Tibial artery (tissue), 4 donors: ENCODE data around the gene STOM.
A peak's percentile ranks its signal among the peaks of the same experiment; 100 is the strongest.

Experiments used
- DNase-seq, 2 donors: peaks; one replicate each; pipeline ENCODE4 v3.0.0-alpha.2; 2019
- H3K27ac ChIP-seq, 2 donors: fragments of 200-600 bp; sonication (generic) in 1 of 2; 1 replicate in 1 of 2; 2 replicates in 1 of 2; pipeline ENCODE4 v1.5.1; 2018 to 2019; ENCODE audit warnings: mild to moderate bottlenecking in 1 of 2
- H3K27me3 ChIP-seq, 2 donors: fragments of 200-600 bp; sonication (generic) in 1 of 2; one replicate each; pipeline versions ENCODE4 v1.5.1 to v1.6.0; 2016 to 2019
- H3K36me3 ChIP-seq, 3 donors: fragments of 200-600 bp; sonication (generic) in 2 of 3; one replicate each; pipeline ENCODE4 v1.5.1; 2016 to 2019; ENCODE audit warnings: mild to moderate bottlenecking in 2 of 3
- H3K4me1 ChIP-seq, 4 donors: fragments of 200-600 bp; sonication (generic) in 2 of 4; 1 replicate in 3 of 4; 2 replicates in 1 of 4; pipeline ENCODE4 v1.5.1; 2016 to 2019
- H3K4me3 ChIP-seq, 2 donors: fragments of 200-600 bp; sonication (generic) in 1 of 2; 1 replicate in 1 of 2; 2 replicates in 1 of 2; pipeline ENCODE4 v1.5.1; 2018 to 2019; ENCODE audit warnings: mild to moderate bottlenecking in 2 of 2
- H3K9me3 ChIP-seq, 3 donors: fragments of 200-600 bp; sonication (generic) in 1 of 3; one replicate each; pipeline ENCODE4 v1.5.1; 2016 to 2019
- intact Hi-C: fragments of 100-400 bp; cut with DNase I; formaldehyde crosslinking; loops from one replicate; pipeline ENCODE4 v1.15.0; 2023; ENCODE audit warnings: low total_unique reads
- TF ChIP-seq, protein P1 (sequence below), 2 experiments: fragments of 200-600 bp in 1 of 2; fragments of 450-650 bp in 1 of 2; IDR thresholded peaks; one replicate each; pipeline ENCODE4 v1.5.1; 2017 to 2019; ENCODE audit warnings: antibody characterized with exemption in 2 of 2, mild to moderate bottlenecking in 1 of 2, moderate library complexity in 1 of 2

STOM gene

DNA sequence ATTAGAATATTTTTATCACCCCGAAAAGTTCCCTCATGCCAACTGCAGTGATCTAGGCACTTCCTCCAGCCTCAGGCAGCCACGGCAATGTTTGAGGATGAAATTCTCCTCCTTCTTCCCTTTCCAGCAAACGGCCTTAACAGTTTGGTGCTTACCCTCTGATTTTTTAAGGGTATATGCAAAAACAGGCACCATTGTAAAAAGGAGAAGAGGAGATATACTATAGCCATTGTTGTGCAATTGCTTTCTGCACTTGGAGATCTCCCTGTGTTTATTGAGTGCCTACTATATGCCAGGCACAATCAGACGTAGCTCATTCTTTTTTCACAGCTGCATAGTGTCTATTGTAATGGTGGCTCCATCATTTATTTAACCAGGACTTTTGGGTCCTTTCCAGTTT is 72.7 kb downstream of the STOM start:
- H3K27me3 ChIP-seq, result no peaks in the 10 kb centered on the region
- peaks cover 26 to 94% (median 83%) of the 10 kb centered on the region in 4 donors for H3K4me1 ChIP-seq
- intact Hi-C loops, result no loop called here
- H3K36me3 ChIP-seq, result peaks cover 7 to 16% (median 12%) of the 10 kb centered on the region in 3 donors
- TF ChIP-seq, protein P1, sequence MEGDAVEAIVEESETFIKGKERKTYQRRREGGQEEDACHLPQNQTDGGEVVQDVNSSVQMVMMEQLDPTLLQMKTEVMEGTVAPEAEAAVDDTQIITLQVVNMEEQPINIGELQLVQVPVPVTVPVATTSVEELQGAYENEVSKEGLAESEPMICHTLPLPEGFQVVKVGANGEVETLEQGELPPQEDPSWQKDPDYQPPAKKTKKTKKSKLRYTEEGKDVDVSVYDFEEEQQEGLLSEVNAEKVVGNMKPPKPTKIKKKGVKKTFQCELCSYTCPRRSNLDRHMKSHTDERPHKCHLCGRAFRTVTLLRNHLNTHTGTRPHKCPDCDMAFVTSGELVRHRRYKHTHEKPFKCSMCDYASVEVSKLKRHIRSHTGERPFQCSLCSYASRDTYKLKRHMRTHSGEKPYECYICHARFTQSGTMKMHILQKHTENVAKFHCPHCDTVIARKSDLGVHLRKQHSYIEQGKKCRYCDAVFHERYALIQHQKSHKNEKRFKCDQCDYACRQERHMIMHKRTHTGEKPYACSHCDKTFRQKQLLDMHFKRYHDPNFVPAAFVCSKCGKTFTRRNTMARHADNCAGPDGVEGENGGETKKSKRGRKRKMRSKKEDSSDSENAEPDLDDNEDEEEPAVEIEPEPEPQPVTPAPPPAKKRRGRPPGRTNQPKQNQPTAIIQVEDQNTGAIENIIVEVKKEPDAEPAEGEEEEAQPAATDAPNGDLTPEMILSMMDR (IDR thresholded peaks at IDR 0.05), result no peak
- peak overlapping the region; percentile 92 to 95 for H3K27ac ChIP-seq
- no peaks in the 10 kb centered on the region for H3K9me3 ChIP-seq
- no peak overlapping the region for H3K4me3 ChIP-seq
- no peak for DNase-seq

DNA sequence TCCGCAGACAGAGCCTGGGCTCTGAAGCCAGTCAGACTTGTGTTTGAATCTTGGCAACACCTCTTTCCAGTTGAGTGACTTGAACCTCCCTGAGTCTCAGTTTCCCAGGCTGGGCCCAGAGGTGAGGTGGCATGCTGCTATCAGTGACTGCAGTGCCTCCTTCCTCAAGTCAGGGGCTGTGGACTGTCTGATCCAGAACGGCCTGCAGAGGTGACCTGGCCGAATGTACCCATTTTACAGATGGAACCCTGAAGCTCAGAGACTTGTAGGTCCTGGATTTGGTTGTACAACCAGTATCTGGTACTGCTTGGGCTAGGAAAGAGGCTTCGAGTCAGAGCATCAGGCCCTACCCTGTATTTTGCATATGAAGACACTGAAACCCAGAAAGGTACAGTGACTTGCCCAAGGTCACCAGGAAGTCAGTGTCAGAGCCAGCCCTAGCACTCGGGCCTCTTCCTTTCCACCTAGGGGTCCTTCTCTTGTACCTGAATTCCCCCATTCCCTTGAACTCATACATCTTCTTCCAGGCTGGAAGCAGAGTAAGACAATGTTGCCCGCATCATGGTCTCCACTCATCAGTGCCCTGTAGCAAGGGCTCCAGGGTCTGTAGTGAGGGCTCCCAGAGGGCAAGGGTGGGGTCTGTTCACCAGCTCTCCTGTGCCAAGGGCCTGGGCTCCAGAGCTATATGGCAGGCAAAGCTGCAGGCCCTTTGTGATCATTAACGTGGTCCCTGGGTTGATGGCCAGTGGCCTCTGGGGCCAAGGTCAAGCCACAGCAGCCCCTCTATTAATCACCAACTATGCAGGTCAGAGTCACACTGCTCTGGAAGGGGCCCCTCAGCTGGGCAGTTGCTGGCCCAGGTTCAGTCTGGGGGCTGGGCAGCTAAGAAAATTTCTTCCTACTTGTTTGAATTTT is 73.6 kb downstream of the STOM start:
- Histone ChIP-seq H3K27ac (peak overlapping the region; percentile 92 to 95), H3K4me3 (no peak overlapping the region), H3K4me1 (peaks cover 26 to 94% (median 78%) of the 10 kb centered on the region in 4 donors), H3K36me3 (peaks cover 0 to 8% (median 8%) of the 10 kb centered on the region in 3 donors), H3K27me3 (no peaks in the 10 kb centered on the region), H3K9me3 (no peaks in the 10 kb centered on the region)
- TF ChIP-seq, protein P1 (IDR thresholded peaks at IDR 0.05), result no peak
- DNase-seq, result peak in 1 of 2 donors; percentile 56
- intact Hi-C loops, result no loop called here

DNA sequence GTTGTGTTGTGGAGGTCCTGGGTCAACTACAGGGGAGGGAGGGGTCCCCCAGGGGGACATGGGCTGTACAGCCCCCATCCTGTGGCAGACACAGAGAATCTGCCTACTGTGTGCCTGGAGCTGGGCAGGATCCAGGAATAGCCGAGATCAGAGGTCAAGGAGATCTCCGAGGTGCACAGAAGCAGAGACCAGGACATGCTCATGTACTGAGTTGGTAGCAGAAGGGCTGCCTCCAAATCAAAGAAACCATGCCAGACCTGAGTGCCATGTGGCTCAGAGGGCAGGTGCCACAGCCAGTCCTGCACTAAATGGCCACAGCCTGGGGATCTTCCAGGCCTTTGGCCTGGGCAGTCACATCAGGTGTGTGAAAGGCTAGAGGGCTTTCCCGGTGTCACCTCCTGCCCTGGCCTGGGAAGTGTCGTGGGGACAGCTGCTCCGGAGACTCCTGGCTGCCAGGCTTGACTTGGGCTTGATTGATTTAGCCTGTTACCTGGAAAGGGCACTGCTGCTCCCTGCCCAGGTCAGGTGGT is 74.3 kb downstream of the STOM start:
- TF ChIP-seq, protein P1 (IDR thresholded peaks at IDR 0.05), result no peak
- Histone ChIP-seq H3K27ac (peak overlapping the region; percentile 92 to 95), H3K9me3 (no peaks in the 10 kb centered on the region), H3K4me1 (peaks cover 26 to 94% (median 74%) of the 10 kb centered on the region in 4 donors), H3K36me3 (peaks cover 0 to 8% (median 3%) of the 10 kb centered on the region in 3 donors), H3K27me3 (no peaks in the 10 kb centered on the region), H3K4me3 (no peak overlapping the region)
- DNase-seq, result no peak
- intact Hi-C loops, result no loop called here

DNA sequence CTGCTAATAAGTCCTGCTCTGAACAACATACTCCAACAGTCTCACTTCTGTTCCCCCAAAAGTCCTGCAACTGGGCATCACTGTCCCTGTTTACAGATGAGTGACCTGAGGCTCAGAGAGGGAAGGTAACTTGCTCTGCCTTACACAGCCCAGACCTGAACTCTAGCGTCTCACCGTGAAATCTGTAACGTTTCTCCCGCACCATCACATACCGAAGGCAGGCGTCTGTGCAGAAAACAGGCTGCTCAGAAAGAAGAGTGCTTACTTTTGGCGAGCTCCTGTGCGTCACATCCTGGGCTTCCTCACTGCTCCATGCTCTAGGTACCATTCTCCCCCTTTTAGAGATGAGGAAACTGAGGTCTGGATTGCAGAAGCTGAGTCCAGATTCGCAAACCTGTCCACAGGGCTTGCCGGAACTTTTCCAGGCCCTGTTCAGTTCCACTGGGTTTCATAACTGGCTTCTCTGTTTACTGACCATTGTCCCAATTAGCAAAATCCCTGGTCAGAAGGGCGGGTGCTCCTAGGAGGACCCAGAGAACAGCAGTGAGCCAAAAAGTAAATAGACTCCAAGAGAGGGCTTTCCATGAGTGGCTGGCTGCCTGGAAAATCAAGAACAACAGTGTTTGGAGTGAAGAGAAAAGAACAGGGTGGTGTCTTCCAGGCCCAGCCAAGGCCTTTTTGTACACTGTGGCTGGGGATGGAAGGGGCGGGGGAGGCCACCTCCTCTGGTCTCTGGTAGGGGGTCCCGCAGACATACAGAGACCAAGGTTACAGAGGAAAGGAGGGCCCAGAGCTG is 75.0 kb downstream of the STOM start:
- peak overlapping the region; percentile 92 to 95 for H3K27ac ChIP-seq
- H3K36me3 ChIP-seq, result peaks cover 0 to 8% (median 0%) of the 10 kb centered on the region in 3 donors
- H3K4me1 ChIP-seq, result peaks cover 26 to 94% (median 77%) of the 10 kb centered on the region in 4 donors
- intact Hi-C loops, result no loop called here
- no peaks in the 10 kb centered on the region for H3K9me3 ChIP-seq
- TF ChIP-seq, protein P1 (IDR thresholded peaks at IDR 0.05), result no peak
- no peaks in the 10 kb centered on the region for H3K27me3 ChIP-seq
- H3K4me3 ChIP-seq, result peak overlapping the region; percentile 17 to 20
- peak; percentile 89 to 92 for DNase-seq

DNA sequence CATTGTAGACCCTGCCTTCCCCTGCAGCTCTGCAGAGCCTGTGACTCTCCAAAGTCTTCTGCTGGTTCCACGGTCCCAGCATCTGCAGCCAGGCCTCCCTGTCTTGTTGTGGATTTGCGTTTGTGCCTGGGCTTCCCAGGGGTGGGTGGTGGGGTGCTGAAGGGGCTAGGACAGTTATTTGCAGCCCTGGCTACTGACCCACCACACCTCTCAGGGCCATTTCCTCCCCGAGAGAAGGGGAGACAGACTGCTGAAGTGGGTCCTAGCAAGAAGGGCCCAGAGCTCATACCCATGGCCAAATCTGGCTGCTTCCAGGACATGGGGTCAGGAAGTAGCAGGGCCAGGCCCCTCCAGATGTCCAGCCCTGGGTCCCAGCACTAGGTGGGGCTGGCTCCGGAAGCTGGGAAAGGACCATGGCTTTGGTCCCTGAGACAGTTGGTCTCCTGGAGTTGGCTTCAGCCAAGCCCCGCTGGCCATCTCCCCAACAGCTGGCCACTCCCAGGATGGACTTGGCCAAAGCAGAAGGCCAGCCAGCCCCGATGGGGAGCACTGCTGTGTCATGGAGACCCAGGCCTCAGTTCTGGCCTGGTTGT is 75.8 kb downstream of the STOM start:
- H3K36me3 ChIP-seq, result peaks cover 0 to 8% (median 0%) of the 10 kb centered on the region in 3 donors
- peak overlapping the region; percentile 92 to 95 for H3K27ac ChIP-seq
- H3K9me3 ChIP-seq, result no peaks in the 10 kb centered on the region
- TF ChIP-seq, protein P1 (IDR thresholded peaks at IDR 0.05), result no peak
- H3K4me1 ChIP-seq, result peaks cover 26 to 100% (median 82%) of the 10 kb centered on the region in 4 donors
- no peaks in the 10 kb centered on the region for H3K27me3 ChIP-seq
- H3K4me3 ChIP-seq, result peak overlapping the region; percentile 17 to 20
- intact Hi-C loops, result no loop called here
- DNase-seq, result peak; percentile 70 to 86
